Posterior cingulate gyrus (tissue), 11 donors: ENCODE results near the gene ARL14EP.

Source experiments
- DNase-seq, 10 donors: peaks; one replicate each; pipeline versions ENCODE4 v3.0.0 to v3.0.0-alpha.2; 2020 to 2021; ENCODE audit warnings: mixed read lengths in 3 of 10
- intact Hi-C: fragments of 100-400 bp; cut with DNase I; formaldehyde crosslinking; loops from one replicate; pipeline ENCODE4 v1.15.1; 2023

The ARL14EP gene

GRCh38 chr11:30326114-30326778, 3.3 kb downstream of the ARL14EP start:
- intact Hi-C loops: no loop called here
- no peak for DNase-seq

GRCh38 chr11:30326906-30327305, 4.0 kb downstream of the ARL14EP start:
- no peak for DNase-seq
- intact Hi-C loops: no loop called here

- intact Hi-C loops: no loop called here
- DNase-seq: no peak
Observed at GRCh38 chr11:30328681-30329080, 5.8 kb downstream of the ARL14EP start.

- intact Hi-C loops: no loop called here
- no peak for DNase-seq
Observed at GRCh38 chr11:30329150-30329940, 6.4 kb downstream of the ARL14EP start.

- intact Hi-C loops: no loop called here
- no peak for DNase-seq
Observed at GRCh38 chr11:30333405-30333804, 10.5 kb downstream of the ARL14EP start.

GRCh38 chr11:30342736-30343166, 19.8 kb downstream of the ARL14EP start:
- no peak for DNase-seq
- intact Hi-C loops: no loop called here

GRCh38 chr11:30344085-30344484, 21.2 kb downstream of the ARL14EP start:
- DNase-seq: no peak
- intact Hi-C loops: no loop called here

- intact Hi-C loops: loop anchor here (5.0 kb wide), 2 partner anchors 512 to 572 kb away; no protein-coding TSS in a partner anchor
Observed at GRCh38 chr11:30345644-30346043, 22.7 kb downstream of the ARL14EP start.

GRCh38 chr11:30346068-30346688, 23.3 kb downstream of the ARL14EP start:
- DNase-seq: no peak
- intact Hi-C loops: loop anchor here (5.0 kb wide), 2 partner anchors 511 to 571 kb away; no protein-coding TSS in a partner anchor

More at GRCh38 chr11:30345644-30346043, 22.7 kb downstream of the ARL14EP start:
- no peak for DNase-seq

GRCh38 chr11:30348035-30348434, 25.1 kb downstream of the ARL14EP start:
- intact Hi-C loops: loop anchor here (5.0 kb wide), 2 partner anchors 509 to 569 kb away; no protein-coding TSS in a partner anchor
- no peak for DNase-seq

- intact Hi-C loops: loop anchor here (5.0 to 10.0 kb wide), 3 partner anchors 235 to 567 kb away; partner anchors contain the start of gene MPPED2
- no peak for DNase-seq
Observed at GRCh38 chr11:30349885-30350284, 27.0 kb downstream of the ARL14EP start.

- intact Hi-C loops: loop anchor here (10.0 kb wide), 1 partner anchor 234 kb away; the partner anchor contains the start of gene MPPED2
- DNase-seq: no peak
Observed at GRCh38 chr11:30350384-30350783, 27.5 kb downstream of the ARL14EP start.

- DNase-seq: no peak
- intact Hi-C loops: loop anchor here (10.0 kb wide), 1 partner anchor 234 kb away; the partner anchor contains the start of gene MPPED2
Observed at GRCh38 chr11:30351061-30351460, 28.2 kb downstream of the ARL14EP start.

- no peak for DNase-seq
- intact Hi-C loops: loop anchor here (10.0 kb wide), 1 partner anchor 228 kb away; the partner anchor contains the start of gene MPPED2
Observed at GRCh38 chr11:30356391-30356790, 33.5 kb downstream of the ARL14EP start.

- intact Hi-C loops: loop anchor here (10.0 kb wide), 1 partner anchor 227 kb away; the partner anchor contains the start of gene MPPED2
Observed at GRCh38 chr11:30357872-30358271, 35.0 kb downstream of the ARL14EP start.

GRCh38 chr11:30358536-30358935, 35.6 kb downstream of the ARL14EP start:
- peak in 7 of 10 donors; percentile 22 to 82 (median 31) for DNase-seq
- intact Hi-C loops: loop anchor here (10.0 kb wide), 1 partner anchor 226 kb away; the partner anchor contains the start of gene MPPED2

More at GRCh38 chr11:30357872-30358271, 35.0 kb downstream of the ARL14EP start:
- DNase-seq: no peak

- DNase-seq: no peak
- intact Hi-C loops: no loop called here
Observed at GRCh38 chr11:30360741-30361140, 37.8 kb downstream of the ARL14EP start.

GRCh38 chr11:30364139-30364836, 41.4 kb downstream of the ARL14EP start:
- DNase-seq: no peak
- intact Hi-C loops: no loop called here

GRCh38 chr11:30364837-30365482, 42.1 kb downstream of the ARL14EP start:
- intact Hi-C loops: no loop called here

More at GRCh38 chr11:30364837-30365482, 42.1 kb downstream of the ARL14EP start:
- no peak for DNase-seq
